PC-3 (cell line): ENCODE measurements around the gene FPR1. TPM values are rescaled to one million over a fixed set of nuclear protein-coding genes. Genes with fewer than 3 reads are reported as not detected.

ENCODE experiments used
- ATAC-seq: fragments of 200-7000 bp; cut with Tn5 transposase; 2 replicates; pipeline ENCODE4 v1.9.1; 2020; ENCODE audit warnings: mild to moderate bottlenecking, moderate library complexity
- BruUV-seq: library from RNA; stranded (reverse); fragments of 400-500 nt; replicated peaks from 2 replicates; lab custom pipeline; 2021; lab: Mats Ljungman, UMichigan
- CTCF ChIA-PET: fragments of 300-600 bp; sonication (Branson Sonifier 250); formaldehyde crosslinking; loops from one replicate; lab custom pipeline; 2022; ENCODE audit warnings: antibody characterized with exemption; lab: Charles Lee
- POLR2A ChIA-PET: fragments of 300-600 bp; sonication (Branson Sonifier 250); formaldehyde crosslinking; loops from one replicate; lab custom pipeline; 2022; ENCODE audit warnings: antibody characterized with exemption; ENCODE audit not compliant: unreplicated experiment; lab: Charles Lee
- DNase-seq: peaks from one replicate; pipeline ENCODE4 v3.0.0-alpha.2; 2015
- H2AFZ ChIP-seq: fragments of 300-600 bp; sonication (generic); 2 replicates; pipeline ENCODE4 v1.6.0; 2016; ENCODE audit warnings: antibody characterized with exemption, low read length
- H3F3A ChIP-seq: fragments of 300-600 bp; sonication (generic); one replicate; pipeline ENCODE4 v1.6.0; 2017; ENCODE audit warnings: antibody characterized with exemption, low read length, control low read depth, mild to moderate bottlenecking; ENCODE audit not compliant: unreplicated experiment
- H3K27ac ChIP-seq: fragments of 300-600 bp; sonication (generic); 2 replicates; pipeline ENCODE4 v1.5.1; 2016; ENCODE audit warnings: mild to moderate bottlenecking, low read length
- H3K27me3 ChIP-seq: fragments of 300-600 bp; sonication (generic); 2 replicates; pipeline ENCODE4 v1.6.1; 2016; ENCODE audit warnings: low read length, mixed read lengths
- H3K36me3 ChIP-seq: fragments of 300-600 bp; sonication (generic); 2 replicates; pipeline ENCODE4 v1.6.1; 2016; ENCODE audit warnings: low read depth, mixed run types, low read length, mixed read lengths
- H3K4me1 ChIP-seq: fragments of 300-600 bp; sonication (generic); 2 replicates; pipeline ENCODE4 v1.5.1; 2016; ENCODE audit warnings: low read length; ENCODE audit not compliant: insufficient read depth
- H3K4me2 ChIP-seq: fragments of 300-600 bp; sonication (generic); 2 replicates; pipeline ENCODE4 v1.6.0; 2016; ENCODE audit warnings: low read length
- H3K4me3 ChIP-seq: fragments of 300-600 bp; sonication (generic); 2 replicates; pipeline ENCODE4 v1.5.1; 2016; ENCODE audit warnings: mild to moderate bottlenecking, low read length, mixed read lengths
- H3K79me2 ChIP-seq: fragments of 300-600 bp; sonication (generic); 2 replicates; pipeline ENCODE4 v1.6.1; 2017; ENCODE audit warnings: low read length, mixed read lengths
- H3K9ac ChIP-seq: fragments of 300-600 bp; sonication (generic); 2 replicates; pipeline ENCODE4 v1.6.0; 2016; ENCODE audit warnings: mild to moderate bottlenecking, low read length
- H3K9me2 ChIP-seq: fragments of 300-600 bp; sonication (generic); replicated peaks from 2 replicates; pipeline ENCODE4 v1.6.1; 2016; ENCODE audit warnings: mixed run types, low read length, mixed read lengths
- H3K9me3 ChIP-seq: fragments of 300-600 bp; sonication (generic); 2 replicates; pipeline ENCODE4 v1.6.1; 2016; ENCODE audit warnings: low read length, mixed read lengths
- H4K20me1 ChIP-seq: fragments of 300-600 bp; sonication (generic); 2 replicates; pipeline ENCODE4 v1.6.1; 2016; ENCODE audit warnings: low read length, mixed read lengths
- CTCF ChIP-seq: fragments of 300-600 bp; sonication (generic); conservative IDR thresholded peaks from 2 replicates; pipeline ENCODE4 v1.5.1; 2017; ENCODE audit warnings: antibody characterized with exemption, low read depth, mild to moderate bottlenecking, low read length
- EZH2 ChIP-seq: fragments of 300-600 bp; sonication (generic); IDR thresholded peaks from one replicate; pipeline ENCODE4 v1.6.1; 2017; ENCODE audit warnings: antibody characterized with exemption, mild to moderate bottlenecking, low read length; ENCODE audit not compliant: unreplicated experiment
- EZH2phosphoT487 ChIP-seq: fragments of 300-600 bp; sonication (generic); IDR thresholded peaks from 2 replicates; pipeline ENCODE4 v1.6.1; 2018; ENCODE audit warnings: mild to moderate bottlenecking, antibody characterized with exemption, low read length, borderline replicate concordance
- intact Hi-C: fragments of 100-400 bp; cut with micrococcal nuclease; formaldehyde crosslinking; loops from 2 replicates; pipeline ENCODE4 v1.9.0; 2023
- total RNA-seq: library from RNA; depleted of rRNA; stranded (reverse); fragments of >200 nt; gene quantifications from 2 replicates; pipeline ENCODE4 v1.2.3, GENCODE V29; 2014

Gene FPR1
- total RNA-seq, 1 experiment from 2014 or later: 0.55 TPM

GRCh38 chr19:51712461-51713081, 39.1 kb downstream of the FPR1 start:
- no peak overlapping the region for H3K4me2 ChIP-seq
- TF ChIP-seq EZH2 (no peak), EZH2phosphoT487 (no peak), CTCF (peak; percentile 90)
- ChIA-PET POLR2A (no interaction called here), CTCF (interaction anchor here (0.6 kb wide), 1 partner anchor 164 kb away, joined by 3 read pairs; no protein-coding TSS in a partner anchor)
- no peak overlapping the region for H3K27ac ChIP-seq
- H3K36me3 ChIP-seq: no peaks in the 10 kb centered on the region
- DNase-seq: peak; percentile 85
- H3K27me3 ChIP-seq: peaks cover 3% of the 10 kb centered on the region; the same call in 1 of the 2 replicates
- H3K4me1 ChIP-seq: no peaks in the 10 kb centered on the region
- H2AFZ ChIP-seq: no peak overlapping the region
- ATAC-seq: peak; percentile 76
- no TSS peak for BruUV-seq
- H3F3A ChIP-seq: no peaks in the 10 kb centered on the region
- H4K20me1 ChIP-seq: no peaks in the 10 kb centered on the region
- H3K9ac ChIP-seq: no peak overlapping the region
- H3K9me2 ChIP-seq: no peaks in the 10 kb centered on the region
- no peak overlapping the region for H3K4me3 ChIP-seq
- no peaks in the 10 kb centered on the region for H3K9me3 ChIP-seq
- no peaks in the 10 kb centered on the region for H3K79me2 ChIP-seq
- intact Hi-C loops: loop anchor here (1.0 to 5.0 kb wide), 3 partner anchors 66 to 525 kb away; no protein-coding TSS in a partner anchor

GRCh38 chr19:51711702-51712101, 40.0 kb downstream of the FPR1 start:
- DNase-seq (no peak), ATAC-seq (no peak)
- ChIA-PET POLR2A (no interaction called here), CTCF (no interaction called here)
- no peak overlapping the region for H3K4me3 ChIP-seq
- H3K27me3 ChIP-seq: peaks cover 3% of the 10 kb centered on the region; the same call in 1 of the 2 replicates
- no peak overlapping the region for H3K27ac ChIP-seq
- no peaks in the 10 kb centered on the region for H3F3A ChIP-seq
- no TSS peak for BruUV-seq
- H4K20me1 ChIP-seq: no peaks in the 10 kb centered on the region
- H3K4me1 ChIP-seq: no peaks in the 10 kb centered on the region
- no peak overlapping the region for H3K9ac ChIP-seq
- H3K9me2 ChIP-seq: no peaks in the 10 kb centered on the region
- H3K4me2 ChIP-seq: no peak overlapping the region
- H3K79me2 ChIP-seq: no peaks in the 10 kb centered on the region
- H2AFZ ChIP-seq: no peak overlapping the region
- intact Hi-C loops: loop anchor here (1.0 to 5.0 kb wide), 3 partner anchors 67 to 526 kb away; no protein-coding TSS in a partner anchor
- no peaks in the 10 kb centered on the region; the same call in 1 of the 2 replicates for H3K36me3 ChIP-seq
- no peak for TF ChIP-seq EZH2phosphoT487
- no peak for TF ChIP-seq EZH2
- no peak for TF ChIP-seq CTCF
- no peaks in the 10 kb centered on the region for H3K9me3 ChIP-seq

GRCh38 chr19:51710163-51710562, 41.5 kb downstream of the FPR1 start:
- no peak overlapping the region for H3K4me3 ChIP-seq
- no peaks in the 10 kb centered on the region for H3K79me2 ChIP-seq
- no peaks in the 10 kb centered on the region for H3F3A ChIP-seq
- peaks cover 7% of the 10 kb centered on the region; the same call in 1 of the 2 replicates for H3K36me3 ChIP-seq
- no peaks in the 10 kb centered on the region for H3K4me1 ChIP-seq
- POLR2A ChIA-PET: interaction anchor here (0.6 kb wide), 1 partner anchor 86 kb away, joined by 3 read pairs; no protein-coding TSS in a partner anchor
- no peaks in the 10 kb centered on the region for H3K9me2 ChIP-seq
- H2AFZ ChIP-seq: no peak overlapping the region
- H3K27ac ChIP-seq: no peak overlapping the region
- H3K27me3 ChIP-seq: no peaks in the 10 kb centered on the region
- H3K9ac ChIP-seq: no peak overlapping the region
- intact Hi-C loops: loop anchor here (5.0 kb wide), 1 partner anchor 527 kb away; no protein-coding TSS in a partner anchor
- ATAC-seq (no peak; the same call in 1 of the 2 replicates), DNase-seq (no peak)
- CTCF ChIA-PET: interaction anchor here (1.0 to 1.5 kb wide), 2 partner anchors 49 to 99 kb away, joined by 3 to 5 read pairs; no protein-coding TSS in a partner anchor
- no peak overlapping the region for H3K4me2 ChIP-seq
- H4K20me1 ChIP-seq: no peaks in the 10 kb centered on the region
- no TSS peak for BruUV-seq
- no peaks in the 10 kb centered on the region for H3K9me3 ChIP-seq
- TF ChIP-seq EZH2phosphoT487: no peak
- TF ChIP-seq EZH2: no peak
